CD4-positive, alpha-beta T cell treated with Interleukin-6 at 100 ng/mL for 8 hours (primary cell): Measurements from ENCODE around the gene UNC50.
"Not testable (repeated sequence)": the region's sequence is repeated elsewhere in the genome, so short reads cannot be mapped to it uniquely, and the experiment has no call there.

Experiments used
- DNase-seq: peaks from one replicate; pipeline ENCODE4 v3.0.0-alpha.2; 2020; ENCODE audit warnings: mixed read lengths, low spot score

Gene UNC50

GRCh38 chr2:98576666-98577312, 31.6 kb upstream of the UNC50 start:
- no peak for DNase-seq

- DNase-seq = no peak
Measured at GRCh38 chr2:98577313-98577712, 31.1 kb upstream of the UNC50 start.

GRCh38 chr2:98578231-98578630, 30.2 kb upstream of the UNC50 start:
- DNase-seq = no peak

DNA sequence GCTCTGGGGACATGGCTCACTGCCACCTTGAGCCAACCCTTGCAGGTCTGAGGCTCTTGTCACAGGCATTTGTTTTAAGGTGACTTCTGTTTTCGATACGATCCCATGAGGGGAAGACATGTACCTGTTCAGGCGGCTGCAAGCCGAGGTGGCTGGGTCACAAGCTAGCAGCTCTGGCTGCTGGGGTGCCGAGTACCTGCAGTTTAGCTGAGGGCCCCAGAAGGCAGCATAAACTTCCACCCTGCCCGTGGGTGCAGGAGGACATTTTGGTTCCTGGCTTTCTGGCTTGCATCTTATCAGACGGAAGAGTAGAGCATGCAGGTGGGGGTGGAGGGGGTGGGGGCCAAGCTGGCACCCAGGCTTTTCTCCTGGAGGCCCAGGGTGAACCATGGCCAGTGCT, 28.5 kb upstream of the UNC50 start:
- no peak for DNase-seq

DNA sequence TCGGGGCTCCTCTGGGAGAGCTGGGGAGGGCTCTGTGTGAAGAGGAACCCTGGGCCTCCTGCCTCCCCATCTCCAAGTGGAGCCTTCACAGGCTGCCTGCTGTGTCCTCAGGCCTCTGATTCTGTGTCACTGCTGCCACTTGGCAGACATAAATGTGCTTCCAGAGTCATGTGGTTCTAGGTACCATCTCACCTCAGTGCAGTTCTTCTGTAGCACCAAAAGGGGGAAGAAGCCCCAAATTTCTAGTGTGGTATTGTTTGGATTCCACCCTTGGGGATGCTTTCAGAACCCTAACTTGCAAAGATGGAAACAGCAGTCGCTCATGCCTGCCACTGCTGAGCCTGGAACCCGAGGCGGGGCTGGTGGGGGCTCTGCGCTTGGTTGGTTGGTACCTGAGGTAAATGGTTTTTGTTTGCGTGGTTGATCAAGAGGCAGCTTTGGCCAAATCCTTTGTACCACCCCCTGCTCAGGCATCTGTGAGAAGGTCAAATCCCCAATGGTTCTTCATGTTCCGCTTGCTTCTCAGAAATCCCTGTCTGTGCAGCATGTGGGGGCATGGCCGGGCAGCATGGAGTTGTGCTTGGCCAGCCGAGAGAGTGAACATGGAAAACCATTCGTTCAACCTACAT, 27.6 kb upstream of the UNC50 start:
- DNase-seq = no peak

DNA sequence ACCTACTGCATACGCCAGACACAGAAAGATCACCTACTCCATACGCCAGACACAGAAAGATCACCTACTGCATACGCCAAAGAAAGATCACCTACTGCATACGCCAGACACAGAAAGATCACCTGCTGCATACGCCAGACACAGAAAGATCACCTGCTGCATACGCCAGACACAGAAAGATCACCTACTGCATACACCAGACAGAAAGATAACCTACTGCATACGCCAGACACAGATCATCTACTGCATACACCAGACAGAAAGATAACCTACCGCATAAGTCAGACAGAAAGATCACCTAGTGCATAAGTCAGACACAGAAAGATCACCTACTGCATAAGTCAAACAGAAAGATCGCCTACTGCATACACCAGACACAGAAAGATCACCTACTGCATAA, 25.9 kb upstream of the UNC50 start:
- DNase-seq = no peak

DNA sequence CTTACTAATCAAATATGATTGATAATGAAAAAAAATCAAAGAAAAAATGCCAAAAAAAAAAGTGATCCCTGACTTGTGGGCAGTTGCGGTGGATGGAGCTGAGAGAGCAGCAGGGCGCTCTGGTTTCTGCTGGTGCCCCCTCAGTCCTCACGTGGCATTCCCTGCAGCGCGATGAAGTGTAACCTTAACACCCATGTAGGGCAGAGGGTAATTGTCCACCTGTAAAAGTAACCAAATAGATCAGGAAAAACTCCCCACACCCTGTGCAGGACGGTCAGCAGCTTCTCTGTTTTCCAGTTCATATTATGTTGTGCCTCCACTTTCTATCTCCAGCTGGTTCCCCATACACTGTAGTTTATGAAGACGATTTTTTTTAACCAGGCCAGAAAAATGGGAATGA, 25.1 kb upstream of the UNC50 start:
- DNase-seq = no peak

GRCh38 chr2:98583816-98584618, 24.4 kb upstream of the UNC50 start:
- DNase-seq = no peak

- DNase-seq = no peak
Measured at GRCh38 chr2:98585386-98585785, 23.0 kb upstream of the UNC50 start.

DNA sequence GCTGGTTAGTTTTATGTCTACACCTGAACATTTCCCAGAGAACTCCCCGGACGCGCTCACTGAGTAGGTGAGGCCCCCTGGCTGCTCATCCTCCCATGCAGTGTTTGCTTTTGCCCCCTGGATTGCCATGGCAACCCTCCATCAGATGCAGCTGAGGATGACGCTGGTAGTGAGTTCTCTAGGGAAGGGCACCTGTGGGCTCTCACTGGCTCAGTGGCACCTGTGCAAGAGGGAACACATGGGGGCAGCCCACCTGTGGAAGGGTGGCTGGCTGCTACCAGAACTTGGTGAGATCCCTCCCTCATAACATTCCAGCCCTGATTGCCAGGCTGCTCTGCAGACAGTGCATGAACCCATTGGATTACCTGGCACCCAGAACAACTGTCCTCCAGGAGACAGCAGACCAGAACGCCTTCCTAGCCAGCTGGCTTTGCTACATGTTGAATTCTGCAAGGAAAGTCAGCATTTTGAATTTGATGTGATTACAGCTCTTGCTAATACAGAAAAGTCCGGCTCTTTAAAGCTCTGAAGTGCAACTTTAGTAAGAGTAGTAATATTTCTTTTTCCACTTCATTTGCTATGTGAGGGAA, 21.7 kb upstream of the UNC50 start:
- DNase-seq = no peak

GRCh38 chr2:98588880-98589431, 19.4 kb upstream of the UNC50 start:
- DNase-seq = no peak

- no peak for DNase-seq
Measured at GRCh38 chr2:98589489-98589888, 18.9 kb upstream of the UNC50 start.

- DNase-seq = no peak
Measured at GRCh38 chr2:98592565-98592964, 15.8 kb upstream of the UNC50 start.

- not testable (repeated sequence) for DNase-seq
Measured at GRCh38 chr2:98594665-98595064, 13.7 kb upstream of the UNC50 start.

DNA sequence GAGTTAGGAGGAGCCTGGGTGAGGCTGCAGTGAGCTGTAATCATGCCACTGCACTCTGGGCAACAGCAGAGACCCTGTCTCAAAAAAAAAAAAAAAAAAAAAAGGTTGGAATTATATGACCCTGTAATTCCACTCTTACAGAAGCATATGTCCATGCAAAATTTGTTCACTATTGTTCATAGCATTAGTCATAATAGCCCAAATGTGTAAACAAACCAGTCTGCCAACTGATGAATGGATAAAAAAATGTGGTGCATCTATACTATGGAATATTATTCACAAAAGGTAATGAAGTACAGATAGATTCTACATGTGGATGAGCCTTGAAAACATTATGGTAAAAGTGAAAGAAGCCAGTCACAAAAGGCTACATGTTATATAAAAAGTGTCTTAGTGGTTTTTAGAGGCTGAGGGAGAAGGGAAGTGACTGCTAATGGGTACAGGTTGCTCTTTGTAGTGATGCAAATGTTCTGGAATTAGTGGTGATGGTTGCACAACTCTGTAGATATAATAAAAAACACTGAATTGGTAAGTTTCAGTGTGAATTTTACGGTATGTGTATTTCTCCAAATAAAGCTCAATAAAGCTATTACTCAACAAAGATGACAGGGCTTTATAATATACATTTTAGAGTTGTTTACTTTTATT, 9.5 kb upstream of the UNC50 start:
- DNase-seq = no peak

DNA sequence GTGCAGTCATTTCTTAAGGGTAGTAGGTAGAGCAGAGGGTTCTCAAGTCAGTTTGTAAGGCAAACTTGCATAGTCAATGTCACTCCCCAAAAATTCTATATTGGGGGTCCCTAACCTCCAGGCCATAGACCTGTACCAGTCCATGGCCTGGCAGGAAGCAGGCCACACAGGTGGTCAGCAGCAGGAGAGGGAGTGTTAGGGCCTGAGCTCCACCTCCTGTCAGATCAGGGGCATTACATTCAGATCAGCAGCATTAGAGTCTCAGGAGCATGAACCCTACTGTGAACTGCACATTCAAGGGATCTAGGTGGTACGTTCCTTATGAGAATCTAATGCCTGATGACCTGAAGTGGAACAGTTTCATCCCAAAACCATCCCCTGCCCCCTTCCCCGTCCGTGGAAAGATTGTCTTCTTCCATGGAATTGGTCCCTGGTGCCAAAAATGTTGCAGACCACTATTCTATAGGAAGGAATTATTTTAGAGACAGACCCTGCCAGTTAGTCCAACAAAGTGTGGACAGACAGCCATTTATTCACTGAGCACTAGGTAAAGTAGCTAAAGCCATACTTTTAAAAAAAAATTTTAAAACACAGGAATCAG, 6.8 kb upstream of the UNC50 start:
- DNase-seq = no peak

GRCh38 chr2:98604547-98604946, 3.8 kb upstream of the UNC50 start:
- no peak for DNase-seq

- no peak for DNase-seq
Measured at GRCh38 chr2:98605076-98605475, 3.3 kb upstream of the UNC50 start.

DNA sequence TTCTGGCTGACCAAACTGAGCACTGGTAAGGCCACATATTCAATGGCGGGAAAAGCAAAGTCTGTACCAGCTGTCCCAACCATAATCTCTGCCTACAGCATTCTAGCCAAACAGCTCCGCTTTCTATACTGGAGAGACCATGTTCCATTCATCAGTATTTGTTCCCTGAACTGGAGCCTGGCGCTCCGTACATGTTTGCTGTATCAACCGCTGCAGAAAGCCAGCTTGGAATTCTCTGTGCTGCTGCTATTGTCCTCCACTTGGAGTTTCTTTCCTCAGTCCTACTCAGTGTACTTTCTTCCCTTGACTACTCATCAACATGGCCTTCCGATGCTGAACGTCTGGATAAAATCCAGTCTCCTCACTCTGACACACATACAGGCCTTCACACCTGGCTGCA, 2.0 kb upstream of the UNC50 start:
- no peak for DNase-seq

GRCh38 chr2:98607104-98607503, 1.3 kb upstream of the UNC50 start:
- DNase-seq = no peak

- no peak for DNase-seq
Measured at GRCh38 chr2:98607741-98608115, 661 bp upstream of the UNC50 start.
